ENCODE data around the gene HSPB7.
"Not testable (repeated sequence)": the region's sequence is repeated elsewhere in the genome, so short reads cannot be mapped to it uniquely, and the experiment has no call there.

The HSPB7 gene

GRCh38 chr1:16050328-16050727 lies 32.5 kb upstream of the HSPB7 start:
- DNase-seq (ENCODE audit: low read depth) = no peak

GRCh38 chr1:16048573-16049189 lies 30.8 kb upstream of the HSPB7 start:
- no peak for DNase-seq (ENCODE audit: low read depth)

GRCh38 chr1:16047791-16048475 lies 30.1 kb upstream of the HSPB7 start:
- no peak for DNase-seq (ENCODE audit: low read depth)

- no peak for DNase-seq (ENCODE audit: low read depth)
Observed at GRCh38 chr1:16046842-16047241, 29.0 kb upstream of the HSPB7 start.

GRCh38 chr1:16043950-16044349 lies 26.1 kb upstream of the HSPB7 start:
- DNase-seq (ENCODE audit: low read depth) = no peak

GRCh38 chr1:16043521-16043920 lies 25.7 kb upstream of the HSPB7 start, which contains the start of gene CLCNKB:
Gene CLCNKB, plus strand, starts transcription at chr1:16043782. Its CDS starts 711 bp downstream, at chr1:16044493.
- DNase-seq (ENCODE audit: low read depth) = no peak

GRCh38 chr1:16042654-16043053 lies 24.8 kb upstream of the HSPB7 start:
- not testable (repeated sequence) for DNase-seq (ENCODE audit: low read depth)

GRCh38 chr1:16042096-16042495 lies 24.3 kb upstream of the HSPB7 start:
- no peak for DNase-seq (ENCODE audit: low read depth)

GRCh38 chr1:16041200-16041599 lies 23.4 kb upstream of the HSPB7 start:
- DNase-seq (ENCODE audit: low read depth) = no peak

- DNase-seq (ENCODE audit: low read depth) = not testable (repeated sequence)
Observed at GRCh38 chr1:16039871-16040270, 22.0 kb upstream of the HSPB7 start.

- DNase-seq (ENCODE audit: low read depth) = no peak
Observed at GRCh38 chr1:16038620-16038912, 20.7 kb upstream of the HSPB7 start.

GRCh38 chr1:16036461-16036860 lies 18.6 kb upstream of the HSPB7 start:
- not testable (repeated sequence) for DNase-seq (ENCODE audit: low read depth)

- DNase-seq (ENCODE audit: low read depth) = not testable (repeated sequence)
Observed at GRCh38 chr1:16033103-16033632, 15.3 kb upstream of the HSPB7 start.

GRCh38 chr1:16032388-16033102 lies 14.7 kb upstream of the HSPB7 start:
- peak; percentile 20 for DNase-seq (ENCODE audit: low read depth)

- DNase-seq (ENCODE audit: low read depth) = no peak
Observed at GRCh38 chr1:16031551-16031950, 13.7 kb upstream of the HSPB7 start.

GRCh38 chr1:16029288-16029687 lies 11.4 kb upstream of the HSPB7 start:
- no peak for DNase-seq (ENCODE audit: low read depth)

GRCh38 chr1:16029003-16029268 lies 11.1 kb upstream of the HSPB7 start:
- DNase-seq (ENCODE audit: low read depth) = not testable (repeated sequence)

- no peak for DNase-seq (ENCODE audit: low read depth)
Observed at GRCh38 chr1:16028237-16029002, 10.6 kb upstream of the HSPB7 start.

GRCh38 chr1:16026723-16027484 lies 9.1 kb upstream of the HSPB7 start:
- no peak for DNase-seq (ENCODE audit: low read depth)

GRCh38 chr1:16026302-16026701 lies 8.5 kb upstream of the HSPB7 start:
- DNase-seq (ENCODE audit: low read depth) = not testable (repeated sequence)

- DNase-seq (ENCODE audit: low read depth) = no peak
Observed at GRCh38 chr1:16023050-16023653, 5.3 kb upstream of the HSPB7 start.
